ENCODE results near the gene IKZF3.
"Not testable (repeated sequence)": the region's sequence is repeated elsewhere in the genome, so short reads cannot be mapped to it uniquely, and the experiment has no call there.

The IKZF3 gene

GRCh38 chr17:39715375-39716072 is 148.6 kb downstream of the IKZF3 start:
- no peak overlapping the region for H3K27ac ChIP-seq
- no peak for TF ChIP-seq CTCF (conservative IDR thresholded peaks at IDR 0.05)

DNA sequence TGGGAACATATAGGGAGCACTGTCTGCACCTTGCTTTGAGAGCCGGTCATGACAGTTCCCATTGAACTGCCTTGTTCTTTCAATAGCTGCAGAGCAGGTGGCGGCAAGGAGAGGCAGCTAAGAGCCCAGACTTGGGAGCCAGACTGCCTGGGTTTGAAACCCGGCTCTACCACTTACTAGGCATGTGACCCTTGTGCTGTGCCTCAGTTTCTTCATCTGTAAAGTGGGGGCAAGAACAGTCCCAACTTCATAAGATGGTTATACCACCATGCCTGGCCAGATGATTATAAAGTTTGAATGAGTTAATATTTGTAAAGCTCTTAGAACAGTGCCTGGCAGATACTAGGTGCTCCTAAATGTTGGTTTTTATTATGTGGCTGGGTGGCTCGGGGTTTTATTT is 149.9 kb downstream of the IKZF3 start:
- no peak for TF ChIP-seq CTCF (conservative IDR thresholded peaks at IDR 0.05)
- H3K27ac ChIP-seq, result no peak overlapping the region

DNA sequence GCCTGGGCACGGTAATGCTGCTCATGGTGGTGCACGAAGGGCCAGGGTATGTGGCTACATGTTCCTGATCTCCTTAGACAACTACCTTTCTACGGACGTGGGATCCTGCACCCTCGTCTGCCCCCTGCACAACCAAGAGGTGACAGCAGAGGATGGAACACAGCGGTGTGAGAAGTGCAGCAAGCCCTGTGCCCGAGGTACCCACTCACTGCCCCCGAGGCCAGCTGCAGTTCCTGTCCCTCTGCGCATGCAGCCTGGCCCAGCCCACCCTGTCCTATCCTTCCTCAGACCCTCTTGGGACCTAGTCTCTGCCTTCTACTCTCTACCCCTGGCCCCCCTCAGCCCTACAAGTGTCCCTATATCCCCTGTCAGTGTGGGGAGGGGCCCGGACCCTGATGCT is 152.3 kb downstream of the IKZF3 start:
- H3K27ac ChIP-seq, result no peak overlapping the region
- no peak for TF ChIP-seq CTCF (conservative IDR thresholded peaks at IDR 0.05)

- not testable (repeated sequence) for H3K27ac ChIP-seq
Observed at GRCh38 chr17:39711071-39711470, 153.0 kb downstream of the IKZF3 start.

GRCh38 chr17:39709998-39710964 is 153.8 kb downstream of the IKZF3 start:
- TF ChIP-seq CTCF (conservative IDR thresholded peaks at IDR 0.05), result no peak
- H3K27ac ChIP-seq, result no peak overlapping the region

GRCh38 chr17:39709319-39709997 is 154.7 kb downstream of the IKZF3 start:
- H3K27ac ChIP-seq, result no peak overlapping the region
- TF ChIP-seq CTCF (conservative IDR thresholded peaks at IDR 0.05), result no peak

All from VCaP (cell line).